GM12874 (cell line): ENCODE data around the gene COBL.

Source experiments
- CTCF ChIP-seq: IDR thresholded peaks from 2 replicates; pipeline ENCODE4 v1.5.1; 2011; ENCODE audit warnings: low read depth, mild to moderate bottlenecking, control low read depth, low read length, moderate library complexity; ENCODE audit not compliant: insufficient read depth

Gene COBL

GRCh38 chr7:51233374-51233773 is 83.2 kb downstream of the COBL start:
- no peak for TF ChIP-seq CTCF

- no peak for TF ChIP-seq CTCF
Measured at GRCh38 chr7:51230723-51231122, 85.9 kb downstream of the COBL start.

- TF ChIP-seq CTCF = no peak
Measured at GRCh38 chr7:51230324-51230625, 86.3 kb downstream of the COBL start.

- TF ChIP-seq CTCF = no peak
Measured at GRCh38 chr7:51229620-51230323, 86.8 kb downstream of the COBL start.

- TF ChIP-seq CTCF = no peak
Measured at GRCh38 chr7:51229106-51229537, 87.5 kb downstream of the COBL start.

- TF ChIP-seq CTCF = no peak
Measured at GRCh38 chr7:51228386-51228958, 88.1 kb downstream of the COBL start.

- no peak for TF ChIP-seq CTCF
Measured at GRCh38 chr7:51227861-51228260, 88.7 kb downstream of the COBL start.
